SK-N-SH (cell line): ENCODE measurements around the gene RALGDS.

Source experiments
- EP300 ChIP-seq, 2 experiments: IDR thresholded peaks; 2 replicates each; pipeline versions ENCODE4 v1.4.0 to v1.6.1; 2012; ENCODE audit warnings: borderline replicate concordance in 1 of 2, low read depth in 1 of 2, low read length in 1 of 2
- POLR2AphosphoS5 ChIP-seq: IDR thresholded peaks from 2 replicates; pipeline ENCODE4 v1.6.1; 2012; ENCODE audit warnings: low read depth, low read length
- RFX5 ChIP-seq: IDR thresholded peaks from 2 replicates; pipeline ENCODE4 v1.6.1; 2012; ENCODE audit warnings: mild to moderate bottlenecking, improper control_type of control experiment, low read length
- TCF12 ChIP-seq: IDR thresholded peaks from 2 replicates; pipeline ENCODE4 v1.4.0; 2012
- TEAD4 ChIP-seq: IDR thresholded peaks from 2 replicates; pipeline ENCODE4 v1.4.0; 2012; ENCODE audit warnings: mild to moderate bottlenecking, borderline replicate concordance; ENCODE audit not compliant: insufficient read depth
- TF ChIP-seq, protein P1 (sequence below): fragments of 200-600 bp; sonication (generic); IDR thresholded peaks from 2 replicates; pipeline ENCODE4 v1.6.1; 2017; ENCODE audit warnings: antibody characterized with exemption, mild to moderate bottlenecking, moderate library complexity
- TF ChIP-seq, protein P2 (sequence below): IDR thresholded peaks from 2 replicates; pipeline ENCODE4 v1.6.1; 2012; ENCODE audit warnings: mild to moderate bottlenecking, low read depth, low read length, moderate library complexity

DNA sequence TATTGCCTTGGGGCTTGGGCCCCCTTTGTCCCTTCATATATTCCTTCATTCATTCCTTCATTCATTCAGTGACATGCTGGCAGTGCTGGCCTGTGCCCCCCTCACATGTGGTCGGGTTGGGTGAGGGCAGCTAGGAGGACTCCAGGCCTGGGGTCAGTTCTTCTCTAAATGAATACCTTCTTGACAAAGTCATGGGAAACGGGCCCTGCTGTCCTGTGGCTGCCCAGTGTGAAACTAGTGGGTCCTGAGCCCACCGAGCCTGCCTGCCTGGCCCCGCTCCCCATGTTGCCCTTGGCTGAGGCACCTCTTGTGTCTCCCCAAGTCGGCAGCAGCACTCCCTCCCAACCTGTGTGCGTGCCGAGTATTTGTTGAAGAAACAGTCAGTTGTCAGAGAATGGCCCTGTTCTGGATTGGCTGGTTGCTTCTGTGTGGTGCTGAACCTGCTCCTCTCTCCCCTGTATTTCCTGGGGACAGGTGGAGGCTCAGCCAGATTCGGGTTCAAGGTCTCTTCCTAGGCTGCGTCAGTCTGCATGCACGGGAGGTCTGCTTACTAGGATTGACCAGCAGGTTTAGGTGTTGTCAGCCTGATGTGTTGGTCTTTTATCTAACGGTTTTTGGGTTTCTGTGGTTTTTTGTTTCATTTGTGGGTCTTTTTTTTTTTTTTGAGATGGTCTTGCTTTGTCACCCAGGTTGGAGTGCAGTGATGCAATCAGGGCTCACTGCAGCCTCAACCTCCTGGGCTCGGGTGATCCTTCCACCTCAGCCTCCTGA, 62.3 kb downstream of the RALGDS start:
- TF ChIP-seq TCF12 = no peak
- TF ChIP-seq, protein P1, sequence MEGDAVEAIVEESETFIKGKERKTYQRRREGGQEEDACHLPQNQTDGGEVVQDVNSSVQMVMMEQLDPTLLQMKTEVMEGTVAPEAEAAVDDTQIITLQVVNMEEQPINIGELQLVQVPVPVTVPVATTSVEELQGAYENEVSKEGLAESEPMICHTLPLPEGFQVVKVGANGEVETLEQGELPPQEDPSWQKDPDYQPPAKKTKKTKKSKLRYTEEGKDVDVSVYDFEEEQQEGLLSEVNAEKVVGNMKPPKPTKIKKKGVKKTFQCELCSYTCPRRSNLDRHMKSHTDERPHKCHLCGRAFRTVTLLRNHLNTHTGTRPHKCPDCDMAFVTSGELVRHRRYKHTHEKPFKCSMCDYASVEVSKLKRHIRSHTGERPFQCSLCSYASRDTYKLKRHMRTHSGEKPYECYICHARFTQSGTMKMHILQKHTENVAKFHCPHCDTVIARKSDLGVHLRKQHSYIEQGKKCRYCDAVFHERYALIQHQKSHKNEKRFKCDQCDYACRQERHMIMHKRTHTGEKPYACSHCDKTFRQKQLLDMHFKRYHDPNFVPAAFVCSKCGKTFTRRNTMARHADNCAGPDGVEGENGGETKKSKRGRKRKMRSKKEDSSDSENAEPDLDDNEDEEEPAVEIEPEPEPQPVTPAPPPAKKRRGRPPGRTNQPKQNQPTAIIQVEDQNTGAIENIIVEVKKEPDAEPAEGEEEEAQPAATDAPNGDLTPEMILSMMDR = no peak
- TF ChIP-seq POLR2AphosphoS5 = no peak
- TF ChIP-seq, protein P2, sequence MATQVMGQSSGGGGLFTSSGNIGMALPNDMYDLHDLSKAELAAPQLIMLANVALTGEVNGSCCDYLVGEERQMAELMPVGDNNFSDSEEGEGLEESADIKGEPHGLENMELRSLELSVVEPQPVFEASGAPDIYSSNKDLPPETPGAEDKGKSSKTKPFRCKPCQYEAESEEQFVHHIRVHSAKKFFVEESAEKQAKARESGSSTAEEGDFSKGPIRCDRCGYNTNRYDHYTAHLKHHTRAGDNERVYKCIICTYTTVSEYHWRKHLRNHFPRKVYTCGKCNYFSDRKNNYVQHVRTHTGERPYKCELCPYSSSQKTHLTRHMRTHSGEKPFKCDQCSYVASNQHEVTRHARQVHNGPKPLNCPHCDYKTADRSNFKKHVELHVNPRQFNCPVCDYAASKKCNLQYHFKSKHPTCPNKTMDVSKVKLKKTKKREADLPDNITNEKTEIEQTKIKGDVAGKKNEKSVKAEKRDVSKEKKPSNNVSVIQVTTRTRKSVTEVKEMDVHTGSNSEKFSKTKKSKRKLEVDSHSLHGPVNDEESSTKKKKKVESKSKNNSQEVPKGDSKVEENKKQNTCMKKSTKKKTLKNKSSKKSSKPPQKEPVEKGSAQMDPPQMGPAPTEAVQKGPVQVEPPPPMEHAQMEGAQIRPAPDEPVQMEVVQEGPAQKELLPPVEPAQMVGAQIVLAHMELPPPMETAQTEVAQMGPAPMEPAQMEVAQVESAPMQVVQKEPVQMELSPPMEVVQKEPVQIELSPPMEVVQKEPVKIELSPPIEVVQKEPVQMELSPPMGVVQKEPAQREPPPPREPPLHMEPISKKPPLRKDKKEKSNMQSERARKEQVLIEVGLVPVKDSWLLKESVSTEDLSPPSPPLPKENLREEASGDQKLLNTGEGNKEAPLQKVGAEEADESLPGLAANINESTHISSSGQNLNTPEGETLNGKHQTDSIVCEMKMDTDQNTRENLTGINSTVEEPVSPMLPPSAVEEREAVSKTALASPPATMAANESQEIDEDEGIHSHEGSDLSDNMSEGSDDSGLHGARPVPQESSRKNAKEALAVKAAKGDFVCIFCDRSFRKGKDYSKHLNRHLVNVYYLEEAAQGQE = no peak
- TF ChIP-seq RFX5 = no peak
- no peak for TF ChIP-seq TEAD4
- TF ChIP-seq EP300 (IDR thresholded peaks at IDR 0.05; ENCODE audit: borderline replicate concordance in 1 of 2, low read depth in 1 of 2, low read length in 1 of 2) = no peak
